Glutamatergic neuron (in vitro differentiated cells): ENCODE results near the gene HTT-AS. TPM values are rescaled to one million over a fixed set of nuclear protein-coding genes. Genes with fewer than 3 reads are reported as not detected.

Experiments
- DNase-seq: peaks from one replicate; pipeline ENCODE4 v3.0.0; 2022
- H3K27ac Mint-ChIP-seq: one replicate; pipeline ENCODE4 v1.8.0; 2020; ENCODE audit warnings: mild to moderate bottlenecking, mixed read lengths, inconsistent platforms; ENCODE audit not compliant: unreplicated experiment
- H3K27me3 Mint-ChIP-seq: one replicate; pipeline ENCODE4 v1.8.0; 2020; ENCODE audit warnings: mild to moderate bottlenecking, moderate library complexity, mixed read lengths, inconsistent platforms; ENCODE audit not compliant: unreplicated experiment
- H3K36me3 Mint-ChIP-seq: one replicate; pipeline ENCODE4 v1.8.0; 2020; ENCODE audit warnings: mild to moderate bottlenecking, mixed read lengths, inconsistent platforms; ENCODE audit not compliant: unreplicated experiment
- H3K4me1 Mint-ChIP-seq: one replicate; pipeline ENCODE4 v1.8.0; 2020; ENCODE audit warnings: mild to moderate bottlenecking, low read depth, mixed read lengths, inconsistent platforms; ENCODE audit not compliant: unreplicated experiment
- H3K4me3 Mint-ChIP-seq: one replicate; pipeline ENCODE4 v1.8.0; 2020; ENCODE audit warnings: mild to moderate bottlenecking, mixed read lengths, inconsistent platforms; ENCODE audit not compliant: unreplicated experiment
- H3K9me3 Mint-ChIP-seq: one replicate; pipeline ENCODE4 v1.8.0; 2020; ENCODE audit warnings: mild to moderate bottlenecking, moderate library complexity, mixed read lengths, inconsistent platforms; ENCODE audit not compliant: unreplicated experiment
- CTCF ChIP-seq: fragments of 200-600 bp; sonication (generic); IDR thresholded peaks from one replicate; pipeline ENCODE4 v1.5.0; 2021; ENCODE audit not compliant: partially characterized antibody, unreplicated experiment
- total RNA-seq: library from RNA; stranded (reverse); fragmentation: NEBNext Ultra II Directional; extraction: Animal tissue kit (Norgen Biotek cat#: 25700); gene quantifications from one replicate; pipeline ENCODE4 v1.2.1, GENCODE V29; 2021; ENCODE audit not compliant: unreplicated experiment

Gene HTT-AS
- total RNA-seq, 1 donor from 2014 or later: not detected

DNA sequence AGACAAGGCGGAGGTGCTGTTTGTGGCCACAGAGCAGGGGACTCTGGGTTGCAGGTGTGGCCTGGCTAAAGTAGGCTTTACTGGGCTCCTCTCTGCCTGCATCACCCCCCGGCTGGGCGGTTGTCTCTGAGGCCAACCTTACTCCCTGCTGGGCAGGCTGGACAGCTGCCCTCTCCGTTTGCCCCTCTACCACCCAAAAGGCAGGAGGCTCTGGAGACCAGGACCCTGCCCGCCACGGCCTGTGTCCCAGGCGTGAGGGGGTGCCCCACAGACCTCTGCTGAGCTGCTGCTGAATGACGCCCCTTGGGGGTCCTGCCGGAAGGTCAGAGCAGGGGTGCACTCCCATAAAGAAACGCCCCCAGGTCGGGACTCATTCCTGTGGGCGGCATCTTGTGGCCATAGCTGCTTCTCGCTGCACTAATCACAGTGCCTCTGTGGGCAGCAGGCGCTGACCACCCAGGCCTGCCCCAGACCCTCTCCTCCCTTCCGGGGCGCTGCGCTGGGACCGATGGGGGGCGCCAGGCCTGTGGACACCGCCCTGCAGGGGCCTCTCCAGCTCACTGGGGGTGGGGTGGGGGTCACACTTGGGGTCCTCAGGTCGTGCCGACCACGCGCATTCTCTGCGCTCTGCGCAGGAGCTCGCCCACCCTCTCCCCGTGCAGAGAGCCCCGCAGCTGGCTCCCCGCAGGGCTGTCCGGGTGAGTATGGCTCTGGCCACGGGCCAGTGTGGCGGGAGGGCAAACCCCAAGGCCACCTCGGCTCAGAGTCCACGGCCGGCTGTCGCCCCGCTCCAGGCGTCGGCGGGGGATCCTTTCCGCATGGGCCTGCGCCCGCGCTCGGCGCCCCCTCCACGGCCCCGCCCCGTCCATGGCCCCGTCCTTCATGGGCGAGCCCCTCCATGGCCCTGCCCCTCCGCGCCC lies 920 bp downstream of the HTT-AS start:
- Mint-ChIP-seq H3K4me1 (peaks cover 16% of the 10 kb centered on the region), H3K27ac (no peak overlapping the region), H3K36me3 (peaks cover 1% of the 10 kb centered on the region), H3K9me3 (peaks cover 7% of the 10 kb centered on the region), H3K4me3 (no peak overlapping the region), H3K27me3 (peaks cover 11% of the 10 kb centered on the region)
- TF ChIP-seq CTCF: no peak
- no peak for DNase-seq

DNA sequence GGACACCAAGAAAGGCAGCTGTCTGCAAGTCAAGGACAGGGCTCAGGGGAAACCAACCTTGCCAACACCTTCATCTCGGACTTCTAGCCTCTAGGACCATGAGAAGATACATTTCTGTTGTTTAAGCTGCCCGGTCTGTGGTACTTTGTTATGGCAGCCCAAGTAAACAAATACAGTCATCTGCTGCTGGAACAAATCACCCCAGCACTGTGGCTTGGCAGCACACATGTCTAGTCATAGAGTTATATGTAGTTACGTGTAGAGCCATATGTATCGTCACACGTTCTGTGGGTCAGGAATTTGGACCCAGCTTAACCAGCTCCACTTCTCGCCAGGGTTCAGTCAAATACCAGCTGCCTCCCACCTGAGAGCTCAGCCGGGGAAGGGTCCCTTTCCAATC lies 2.5 kb downstream of the HTT-AS start:
- Mint-ChIP-seq H3K27ac (no peak overlapping the region), H3K4me3 (no peak overlapping the region), H3K36me3 (peaks cover 4% of the 10 kb centered on the region), H3K27me3 (peaks cover 13% of the 10 kb centered on the region), H3K9me3 (peaks cover 7% of the 10 kb centered on the region), H3K4me1 (peaks cover 17% of the 10 kb centered on the region)
- no peak for TF ChIP-seq CTCF
- no peak for DNase-seq

DNA sequence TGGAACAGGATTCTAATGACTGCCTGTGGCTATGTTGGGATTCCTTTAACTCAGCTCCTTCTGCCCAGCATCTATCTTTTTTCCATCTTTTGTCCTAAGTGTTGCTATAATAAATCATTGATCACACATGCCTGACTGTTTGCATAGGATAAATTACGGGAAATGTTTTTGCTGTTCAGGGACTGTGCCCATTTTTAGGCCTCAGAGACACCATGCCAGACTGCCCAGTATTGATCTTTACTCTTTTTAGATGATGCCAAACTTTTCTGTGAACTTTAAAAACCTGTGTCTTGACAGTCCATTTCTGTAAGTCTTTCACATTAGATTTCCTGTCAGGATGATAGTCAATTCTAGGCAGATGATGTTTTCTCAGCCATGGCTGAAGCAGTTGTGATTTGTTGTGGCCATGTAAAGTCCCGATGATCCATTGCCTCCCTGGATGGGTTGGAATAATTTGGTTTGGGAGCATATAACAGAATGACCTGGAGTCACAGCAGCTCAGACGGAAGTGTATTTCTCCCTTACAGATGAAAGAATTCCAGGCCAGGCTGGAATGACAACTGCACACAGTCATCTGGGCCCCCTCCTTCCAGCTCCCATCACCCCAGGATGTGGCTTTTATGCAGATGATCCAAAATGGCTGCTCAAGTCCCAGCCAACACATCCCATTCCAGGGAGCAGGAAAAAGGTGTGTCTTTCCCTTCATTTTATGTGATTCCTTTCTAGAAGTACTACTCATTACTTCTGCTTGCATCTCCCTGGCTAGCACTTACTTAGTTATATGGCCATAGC lies 3.4 kb downstream of the HTT-AS start:
- peaks cover 4% of the 10 kb centered on the region for H3K36me3 Mint-ChIP-seq
- no peak overlapping the region for H3K4me3 Mint-ChIP-seq
- DNase-seq: no peak
- H3K27ac Mint-ChIP-seq: no peak overlapping the region
- peaks cover 3% of the 10 kb centered on the region for H3K9me3 Mint-ChIP-seq
- H3K4me1 Mint-ChIP-seq: peaks cover 11% of the 10 kb centered on the region
- H3K27me3 Mint-ChIP-seq: peaks cover 10% of the 10 kb centered on the region
- no peak for TF ChIP-seq CTCF

GRCh38 chr4:3069661-3070199 lies 4.6 kb downstream of the HTT-AS start:
- peaks cover 2% of the 10 kb centered on the region for H3K9me3 Mint-ChIP-seq
- H3K4me3 Mint-ChIP-seq: no peak overlapping the region
- H3K27me3 Mint-ChIP-seq: peaks cover 10% of the 10 kb centered on the region
- H3K27ac Mint-ChIP-seq: no peak overlapping the region
- DNase-seq: peak; percentile 20
- H3K4me1 Mint-ChIP-seq: peaks cover 10% of the 10 kb centered on the region
- peaks cover 8% of the 10 kb centered on the region for H3K36me3 Mint-ChIP-seq
- no peak for TF ChIP-seq CTCF
